HepG2 (cell line): ENCODE measurements around the gene KLHL40. TPM values are rescaled to one million over a fixed set of nuclear protein-coding genes. Genes with fewer than 3 reads are reported as not detected.

Experiments
- ATAD3A ChIP-seq: sonication (generic); formaldehyde crosslinking; IDR thresholded peaks from 2 replicates; pipeline ENCODE4 v1.4.0; 2020; ENCODE audit warnings: missing genetic modification reagents
- CCDC6 ChIP-seq: sonication (generic); formaldehyde crosslinking; IDR thresholded peaks from 2 replicates; pipeline ENCODE4 v1.8.1; 2022; ENCODE audit warnings: mild to moderate bottlenecking, missing genetic modification reagents, moderate library complexity
- GABPA ChIP-seq, 2 experiments: IDR thresholded peaks; 2 replicates each; pipeline ENCODE4 v1.6.1; 2011 to 2016; ENCODE audit warnings: low read depth in 2 of 2, low read length in 1 of 2, missing biosample characterization in 1 of 2, missing genetic modification characterization in 1 of 2
- GLI4 ChIP-seq: sonication (generic); formaldehyde crosslinking; IDR thresholded peaks from 2 replicates; pipeline ENCODE4 v1.5.1; 2020; ENCODE audit warnings: missing genetic modification reagents, mild to moderate bottlenecking, moderate library complexity, borderline replicate concordance
- NFKB2 ChIP-seq: sonication (generic); formaldehyde crosslinking; IDR thresholded peaks from 2 replicates; pipeline ENCODE4 v1.4.0; 2020; ENCODE audit warnings: missing genetic modification reagents, borderline replicate concordance
- PREB ChIP-seq: sonication (generic); formaldehyde crosslinking; IDR thresholded peaks from 2 replicates; pipeline ENCODE4 v1.4.0; 2020; ENCODE audit warnings: missing genetic modification reagents
- ZC3H13 ChIP-seq: sonication (generic); formaldehyde crosslinking; IDR thresholded peaks from 2 replicates; pipeline ENCODE4 v1.8.1; 2023; ENCODE audit warnings: mild to moderate bottlenecking, missing genetic modification reagents, moderate library complexity
- ZNF124 ChIP-seq: sonication (generic); formaldehyde crosslinking; IDR thresholded peaks from 2 replicates; pipeline ENCODE4 v1.4.0; 2020; ENCODE audit warnings: missing genetic modification reagents
- ZNF142 ChIP-seq: sonication (generic); formaldehyde crosslinking; IDR thresholded peaks from 2 replicates; pipeline ENCODE4 v1.4.0; 2020; ENCODE audit warnings: missing genetic modification reagents
- ZNF205 ChIP-seq: IDR thresholded peaks from 2 replicates; pipeline ENCODE4 v1.6.1; 2018; ENCODE audit warnings: missing biosample characterization, missing genetic modification reagents
- ZNF335 ChIP-seq: sonication (generic); formaldehyde crosslinking; IDR thresholded peaks from 2 replicates; pipeline ENCODE4 v1.4.0; 2020; ENCODE audit warnings: missing genetic modification reagents
- ZNF367 ChIP-seq: sonication (generic); formaldehyde crosslinking; IDR thresholded peaks from 2 replicates; pipeline ENCODE4 v1.4.0; 2020; ENCODE audit warnings: missing genetic modification reagents, borderline replicate concordance
- ZNF546 ChIP-seq: sonication (generic); formaldehyde crosslinking; conservative IDR thresholded peaks from 2 replicates; pipeline ENCODE4 v1.8.1; 2023; ENCODE audit warnings: mild to moderate bottlenecking, missing genetic modification reagents
- ZNF550 ChIP-seq: sonication (generic); formaldehyde crosslinking; IDR thresholded peaks from 2 replicates; pipeline ENCODE4 v1.4.0; 2020; ENCODE audit warnings: mild to moderate bottlenecking, missing genetic modification reagents, borderline replicate concordance
- ZNF574 ChIP-seq: sonication (generic); formaldehyde crosslinking; IDR thresholded peaks from 2 replicates; pipeline ENCODE4 v1.4.0; 2020; ENCODE audit warnings: missing genetic modification reagents
- ZNF615 ChIP-seq: sonication (generic); formaldehyde crosslinking; IDR thresholded peaks from 2 replicates; pipeline ENCODE4 v1.5.0; 2020; ENCODE audit warnings: mild to moderate bottlenecking, missing genetic modification reagents, borderline replicate concordance
- ZNF773 ChIP-seq: sonication (generic); formaldehyde crosslinking; IDR thresholded peaks from 2 replicates; pipeline ENCODE4 v1.4.0; 2020; ENCODE audit warnings: missing genetic modification reagents, borderline replicate concordance
- ZNF850 ChIP-seq: sonication (generic); formaldehyde crosslinking; conservative IDR thresholded peaks from 2 replicates; pipeline ENCODE4 v1.9.0; 2021; ENCODE audit warnings: mild to moderate bottlenecking, missing genetic modification reagents
- ZNF891 ChIP-seq: sonication (generic); formaldehyde crosslinking; IDR thresholded peaks from 2 replicates; pipeline ENCODE4 v1.5.0; 2020; ENCODE audit warnings: mild to moderate bottlenecking, missing genetic modification reagents
- polyA plus RNA-seq, 8 experiments: library from polyadenylated mRNA; depleted of rRNA in 3 of 8; stranded (reverse) in 7 of 8; unstranded in 1 of 8; fragments of >200 nt; fragmentation: Illumina TruSeq in 4 of 8; extraction: Trizol in 4 of 8; gene quantifications; 2 replicates each; pipeline versions ENCODE4 v1.2.1 to v1.2.3, GENCODE V29; 2011 to 2016; ENCODE audit warnings: low read depth in 4 of 8, missing spikeins in 1 of 8, mixed read lengths in 1 of 8; ENCODE audit not compliant: insufficient read depth in 1 of 8
- total RNA-seq, 5 experiments: library from RNA; depleted of rRNA; stranded (reverse); fragments of >200 nt; fragmentation: Illumina TruSeq; extraction: Trizol; gene quantifications; 2 replicates each; pipeline ENCODE4 v1.2.3, GENCODE V29; 2016; ENCODE audit warnings: low read depth in 1 of 5

The KLHL40 gene
- total and polyA plus RNA-seq, 2 of the 13 experiments (the other 11 are each of a cell fraction or from before 2014, with no cell fraction given), result not detected

GRCh38 chr3:42701371-42702065, 16.2 kb downstream of the KLHL40 start (continued):
- peak; percentile 78; the same call in 1 of the 2 replicates for TF ChIP-seq PREB (CRISPR knock-in tag)
- TF ChIP-seq NFKB2 (CRISPR knock-in tag), result peak; percentile 98
- TF ChIP-seq ZNF124 (CRISPR knock-in tag), result peak; percentile 85; the same call in 1 of the 2 replicates
- TF ChIP-seq ZNF773 (CRISPR knock-in tag), result peak; percentile 95; the same call in 1 of the 2 replicates
- TF ChIP-seq ZNF546 (CRISPR knock-in tag), result no peak
- TF ChIP-seq ZNF891 (CRISPR knock-in tag), result peak; percentile 41; the same call in 1 of the 2 replicates
- peak; percentile 79 for TF ChIP-seq ZNF574 (CRISPR knock-in tag)
- peak; percentile 77; the same call in 1 of the 2 replicates for TF ChIP-seq ZNF335 (CRISPR knock-in tag)
- peak; percentile 92; the same call in 1 of the 2 replicates for TF ChIP-seq ZNF367 (CRISPR knock-in tag)
- TF ChIP-seq ZNF615, result no peak
- 0 out of 2 replicates have a peak, but pooled peaks have one; percentile 22 for TF ChIP-seq ZC3H13 (CRISPR knock-in tag)
- TF ChIP-seq ZNF850 (CRISPR knock-in tag), result no peak
- peak; percentile 86 for TF ChIP-seq ZNF142 (CRISPR knock-in tag)
- peak; percentile 90; the same call in 1 of the 2 replicates for TF ChIP-seq CCDC6 (CRISPR knock-in tag)
- TF ChIP-seq ATAD3A, result 0 out of 2 replicates have a peak, but pooled peaks have one; percentile 85
- no peak for TF ChIP-seq ZNF550 (CRISPR knock-in tag)
- 0 out of 2 replicates have a peak, but pooled peaks have one; percentile 61 for TF ChIP-seq ZNF205 (CRISPR knock-in tag)
- TF ChIP-seq GLI4 (CRISPR knock-in tag), result 0 out of 2 replicates have a peak, but pooled peaks have one; percentile 80
- TF ChIP-seq GABPA (IDR thresholded peaks at IDR 0.05; ENCODE audit: low read depth, low read length), result no peak
- TF ChIP-seq GABPA (CRISPR knock-in tag; IDR thresholded peaks at IDR 0.05; ENCODE audit: low read depth), result no peak
